HepG2 (cell line): ENCODE data around the gene MPC1. TPM values are rescaled to one million over a fixed set of nuclear protein-coding genes. Genes with fewer than 3 reads are reported as not detected.

ENCODE experiments used
- MEIS2 ChIP-seq: sonication (generic); formaldehyde crosslinking; IDR thresholded peaks from 2 replicates; pipeline ENCODE4 v1.9.0; 2021; ENCODE audit warnings: mild to moderate bottlenecking, missing genetic modification reagents
- REL ChIP-seq: sonication (generic); formaldehyde crosslinking; conservative IDR thresholded peaks from 2 replicates; pipeline ENCODE4 v1.8.0; 2022; ENCODE audit warnings: mild to moderate bottlenecking, missing genetic modification reagents, moderate library complexity
- THAP9 ChIP-seq: sonication (generic); formaldehyde crosslinking; IDR thresholded peaks from 2 replicates; pipeline ENCODE4; 2020; ENCODE audit warnings: missing genetic modification reagents, mild to moderate bottlenecking, borderline replicate concordance
- ZBED4 ChIP-seq: sonication (generic); formaldehyde crosslinking; IDR thresholded peaks from 2 replicates; pipeline ENCODE4 v1.4.0; 2020; ENCODE audit warnings: missing genetic modification reagents, borderline replicate concordance
- ZBTB34 ChIP-seq: sonication (generic); formaldehyde crosslinking; IDR thresholded peaks from 2 replicates; pipeline ENCODE4 v1.8.0; 2022; ENCODE audit warnings: mild to moderate bottlenecking, missing genetic modification reagents
- ZNF12 ChIP-seq: sonication (generic); formaldehyde crosslinking; IDR thresholded peaks from 2 replicates; pipeline ENCODE4 v1.5.0; 2020; ENCODE audit warnings: missing genetic modification reagents
- ZNF354B ChIP-seq: sonication (generic); formaldehyde crosslinking; IDR thresholded peaks from 2 replicates; pipeline ENCODE4 v1.8.0; 2022; ENCODE audit warnings: mild to moderate bottlenecking, missing genetic modification reagents
- polyA plus RNA-seq, 8 experiments: library from polyadenylated mRNA; depleted of rRNA in 3 of 8; stranded (reverse) in 7 of 8; unstranded in 1 of 8; fragments of >200 nt; fragmentation: Illumina TruSeq in 4 of 8; extraction: Trizol in 4 of 8; gene quantifications; 2 replicates each; pipeline versions ENCODE4 v1.2.1 to v1.2.3, GENCODE V29; 2011 to 2016; ENCODE audit warnings: low read depth in 4 of 8, missing spikeins in 1 of 8, mixed read lengths in 1 of 8; ENCODE audit not compliant: insufficient read depth in 1 of 8
- total RNA-seq, 5 experiments: library from RNA; depleted of rRNA; stranded (reverse); fragments of >200 nt; fragmentation: Illumina TruSeq; extraction: Trizol; gene quantifications; 2 replicates each; pipeline ENCODE4 v1.2.3, GENCODE V29; 2016; ENCODE audit warnings: low read depth in 1 of 5
- TF ChIP-seq, protein P1 (sequence below): sonication (generic); formaldehyde crosslinking; IDR thresholded peaks from 2 replicates; pipeline ENCODE4 v1.8.1; 2022; ENCODE audit warnings: mild to moderate bottlenecking, missing genetic modification reagents
- TF ChIP-seq, protein P2 (sequence below): IDR thresholded peaks from 2 replicates; pipeline ENCODE4 v1.6.1; 2016; ENCODE audit warnings: low read depth, missing genetic modification reagents, missing compliant biosample characterization
- TF ChIP-seq, protein P3 (sequence below): conservative IDR thresholded peaks from 2 replicates; pipeline ENCODE4 v1.6.1; 2018; ENCODE audit warnings: missing genetic modification reagents

MPC1 gene
- total and polyA plus RNA-seq, 2 of the 13 experiments (the other 11 are each of a cell fraction or from before 2014, with no cell fraction given) = 189 to 214 TPM

- TF ChIP-seq ZBED4 (CRISPR knock-in tag) (peak; percentile 96; the same call in 1 of the 2 replicates), ZNF354B (0 out of 2 replicates have a peak, but pooled peaks have one; percentile 56), ZBTB34 (CRISPR knock-in tag) (peak; percentile 63; the same call in 1 of the 2 replicates), THAP9 (CRISPR knock-in tag) (peak; percentile 54; the same call in 1 of the 2 replicates), ZNF12 (CRISPR knock-in tag) (no peak; the same call in 1 of the 2 replicates), MEIS2 (CRISPR knock-in tag) (peak; percentile 91), REL (CRISPR knock-in tag) (peak; percentile 81)
- TF ChIP-seq, protein P1, sequence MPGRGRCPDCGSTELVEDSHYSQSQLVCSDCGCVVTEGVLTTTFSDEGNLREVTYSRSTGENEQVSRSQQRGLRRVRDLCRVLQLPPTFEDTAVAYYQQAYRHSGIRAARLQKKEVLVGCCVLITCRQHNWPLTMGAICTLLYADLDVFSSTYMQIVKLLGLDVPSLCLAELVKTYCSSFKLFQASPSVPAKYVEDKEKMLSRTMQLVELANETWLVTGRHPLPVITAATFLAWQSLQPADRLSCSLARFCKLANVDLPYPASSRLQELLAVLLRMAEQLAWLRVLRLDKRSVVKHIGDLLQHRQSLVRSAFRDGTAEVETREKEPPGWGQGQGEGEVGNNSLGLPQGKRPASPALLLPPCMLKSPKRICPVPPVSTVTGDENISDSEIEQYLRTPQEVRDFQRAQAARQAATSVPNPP (CRISPR knock-in tag) = peak; percentile 89
- TF ChIP-seq, protein P2, sequence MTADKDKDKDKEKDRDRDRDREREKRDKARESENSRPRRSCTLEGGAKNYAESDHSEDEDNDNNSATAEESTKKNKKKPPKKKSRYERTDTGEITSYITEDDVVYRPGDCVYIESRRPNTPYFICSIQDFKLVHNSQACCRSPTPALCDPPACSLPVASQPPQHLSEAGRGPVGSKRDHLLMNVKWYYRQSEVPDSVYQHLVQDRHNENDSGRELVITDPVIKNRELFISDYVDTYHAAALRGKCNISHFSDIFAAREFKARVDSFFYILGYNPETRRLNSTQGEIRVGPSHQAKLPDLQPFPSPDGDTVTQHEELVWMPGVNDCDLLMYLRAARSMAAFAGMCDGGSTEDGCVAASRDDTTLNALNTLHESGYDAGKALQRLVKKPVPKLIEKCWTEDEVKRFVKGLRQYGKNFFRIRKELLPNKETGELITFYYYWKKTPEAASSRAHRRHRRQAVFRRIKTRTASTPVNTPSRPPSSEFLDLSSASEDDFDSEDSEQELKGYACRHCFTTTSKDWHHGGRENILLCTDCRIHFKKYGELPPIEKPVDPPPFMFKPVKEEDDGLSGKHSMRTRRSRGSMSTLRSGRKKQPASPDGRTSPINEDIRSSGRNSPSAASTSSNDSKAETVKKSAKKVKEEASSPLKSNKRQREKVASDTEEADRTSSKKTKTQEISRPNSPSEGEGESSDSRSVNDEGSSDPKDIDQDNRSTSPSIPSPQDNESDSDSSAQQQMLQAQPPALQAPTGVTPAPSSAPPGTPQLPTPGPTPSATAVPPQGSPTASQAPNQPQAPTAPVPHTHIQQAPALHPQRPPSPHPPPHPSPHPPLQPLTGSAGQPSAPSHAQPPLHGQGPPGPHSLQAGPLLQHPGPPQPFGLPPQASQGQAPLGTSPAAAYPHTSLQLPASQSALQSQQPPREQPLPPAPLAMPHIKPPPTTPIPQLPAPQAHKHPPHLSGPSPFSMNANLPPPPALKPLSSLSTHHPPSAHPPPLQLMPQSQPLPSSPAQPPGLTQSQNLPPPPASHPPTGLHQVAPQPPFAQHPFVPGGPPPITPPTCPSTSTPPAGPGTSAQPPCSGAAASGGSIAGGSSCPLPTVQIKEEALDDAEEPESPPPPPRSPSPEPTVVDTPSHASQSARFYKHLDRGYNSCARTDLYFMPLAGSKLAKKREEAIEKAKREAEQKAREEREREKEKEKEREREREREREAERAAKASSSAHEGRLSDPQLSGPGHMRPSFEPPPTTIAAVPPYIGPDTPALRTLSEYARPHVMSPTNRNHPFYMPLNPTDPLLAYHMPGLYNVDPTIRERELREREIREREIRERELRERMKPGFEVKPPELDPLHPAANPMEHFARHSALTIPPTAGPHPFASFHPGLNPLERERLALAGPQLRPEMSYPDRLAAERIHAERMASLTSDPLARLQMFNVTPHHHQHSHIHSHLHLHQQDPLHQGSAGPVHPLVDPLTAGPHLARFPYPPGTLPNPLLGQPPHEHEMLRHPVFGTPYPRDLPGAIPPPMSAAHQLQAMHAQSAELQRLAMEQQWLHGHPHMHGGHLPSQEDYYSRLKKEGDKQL = no peak
- TF ChIP-seq, protein P3, sequence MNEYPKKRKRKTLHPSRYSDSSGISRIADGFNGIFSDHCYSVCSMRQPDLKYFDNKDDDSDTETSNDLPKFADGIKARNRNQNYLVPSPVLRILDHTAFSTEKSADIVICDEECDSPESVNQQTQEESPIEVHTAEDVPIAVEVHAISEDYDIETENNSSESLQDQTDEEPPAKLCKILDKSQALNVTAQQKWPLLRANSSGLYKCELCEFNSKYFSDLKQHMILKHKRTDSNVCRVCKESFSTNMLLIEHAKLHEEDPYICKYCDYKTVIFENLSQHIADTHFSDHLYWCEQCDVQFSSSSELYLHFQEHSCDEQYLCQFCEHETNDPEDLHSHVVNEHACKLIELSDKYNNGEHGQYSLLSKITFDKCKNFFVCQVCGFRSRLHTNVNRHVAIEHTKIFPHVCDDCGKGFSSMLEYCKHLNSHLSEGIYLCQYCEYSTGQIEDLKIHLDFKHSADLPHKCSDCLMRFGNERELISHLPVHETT = no peak; the same call in 1 of the 2 replicates
Observed at GRCh38 chr6:166382933-166383801, at the start of gene MPC1 (continued).
